Measurements from ENCODE around the gene KIF21A.

KIF21A gene

DNA sequence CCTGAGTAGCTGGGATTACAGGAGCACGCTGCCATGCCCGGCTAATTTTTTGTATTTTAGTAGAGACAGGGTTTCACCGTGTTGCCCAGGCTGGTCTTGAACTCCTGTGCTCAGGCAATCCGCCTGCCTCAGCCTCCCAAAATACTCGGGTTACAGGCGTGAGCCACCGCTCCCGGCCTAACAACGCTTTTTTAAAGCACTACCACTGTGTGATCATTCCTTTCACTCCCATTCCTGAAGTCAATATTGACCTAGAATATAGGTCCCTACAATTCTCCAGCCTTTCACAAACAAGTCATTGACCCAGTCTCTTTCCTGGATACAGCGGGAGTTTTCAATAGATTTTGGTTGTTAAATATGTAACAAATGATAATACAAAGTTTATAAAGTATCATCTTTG is 62.8 kb downstream of the KIF21A start:
- in situ Hi-C loops (cut with HindIII; ENCODE audit: low sequenced_read_pairs), result no loop called here
- H3K4me3 ChIP-seq (ENCODE audit: low read depth, low read length), result no peak overlapping the region
- TF ChIP-seq, protein P1, sequence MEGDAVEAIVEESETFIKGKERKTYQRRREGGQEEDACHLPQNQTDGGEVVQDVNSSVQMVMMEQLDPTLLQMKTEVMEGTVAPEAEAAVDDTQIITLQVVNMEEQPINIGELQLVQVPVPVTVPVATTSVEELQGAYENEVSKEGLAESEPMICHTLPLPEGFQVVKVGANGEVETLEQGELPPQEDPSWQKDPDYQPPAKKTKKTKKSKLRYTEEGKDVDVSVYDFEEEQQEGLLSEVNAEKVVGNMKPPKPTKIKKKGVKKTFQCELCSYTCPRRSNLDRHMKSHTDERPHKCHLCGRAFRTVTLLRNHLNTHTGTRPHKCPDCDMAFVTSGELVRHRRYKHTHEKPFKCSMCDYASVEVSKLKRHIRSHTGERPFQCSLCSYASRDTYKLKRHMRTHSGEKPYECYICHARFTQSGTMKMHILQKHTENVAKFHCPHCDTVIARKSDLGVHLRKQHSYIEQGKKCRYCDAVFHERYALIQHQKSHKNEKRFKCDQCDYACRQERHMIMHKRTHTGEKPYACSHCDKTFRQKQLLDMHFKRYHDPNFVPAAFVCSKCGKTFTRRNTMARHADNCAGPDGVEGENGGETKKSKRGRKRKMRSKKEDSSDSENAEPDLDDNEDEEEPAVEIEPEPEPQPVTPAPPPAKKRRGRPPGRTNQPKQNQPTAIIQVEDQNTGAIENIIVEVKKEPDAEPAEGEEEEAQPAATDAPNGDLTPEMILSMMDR (IDR thresholded peaks at IDR 0.05; ENCODE audit: low read depth, low read length, missing control alignments), result no peak
- DNase-seq (ENCODE audit: low read depth), result no peak

DNA sequence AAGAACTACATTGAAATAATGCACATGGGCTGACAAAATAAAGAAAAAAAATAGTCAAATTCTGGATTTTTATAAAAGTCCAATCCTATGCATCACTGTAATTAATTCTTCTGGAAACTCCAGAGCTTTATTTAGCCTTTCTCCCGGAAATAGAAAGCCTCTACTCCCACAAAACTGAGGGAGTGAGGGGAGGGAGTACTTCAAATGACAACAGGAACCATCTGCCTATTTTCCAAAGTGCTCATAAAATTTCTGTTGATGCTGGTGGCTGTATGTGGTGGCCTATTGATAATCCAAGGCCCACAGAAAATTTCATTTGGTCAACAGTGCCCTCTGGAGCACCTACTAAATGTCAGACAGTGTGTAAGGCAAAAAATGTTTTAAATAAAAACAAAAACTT is 64.6 kb downstream of the KIF21A start:
- H3K4me3 ChIP-seq (ENCODE audit: low read depth, low read length), result no peak overlapping the region
- TF ChIP-seq, protein P1 (IDR thresholded peaks at IDR 0.05; ENCODE audit: low read depth, low read length, missing control alignments), result no peak
- in situ Hi-C loops (cut with HindIII; ENCODE audit: low sequenced_read_pairs), result no loop called here
- no peak for DNase-seq (ENCODE audit: low read depth)

DNA sequence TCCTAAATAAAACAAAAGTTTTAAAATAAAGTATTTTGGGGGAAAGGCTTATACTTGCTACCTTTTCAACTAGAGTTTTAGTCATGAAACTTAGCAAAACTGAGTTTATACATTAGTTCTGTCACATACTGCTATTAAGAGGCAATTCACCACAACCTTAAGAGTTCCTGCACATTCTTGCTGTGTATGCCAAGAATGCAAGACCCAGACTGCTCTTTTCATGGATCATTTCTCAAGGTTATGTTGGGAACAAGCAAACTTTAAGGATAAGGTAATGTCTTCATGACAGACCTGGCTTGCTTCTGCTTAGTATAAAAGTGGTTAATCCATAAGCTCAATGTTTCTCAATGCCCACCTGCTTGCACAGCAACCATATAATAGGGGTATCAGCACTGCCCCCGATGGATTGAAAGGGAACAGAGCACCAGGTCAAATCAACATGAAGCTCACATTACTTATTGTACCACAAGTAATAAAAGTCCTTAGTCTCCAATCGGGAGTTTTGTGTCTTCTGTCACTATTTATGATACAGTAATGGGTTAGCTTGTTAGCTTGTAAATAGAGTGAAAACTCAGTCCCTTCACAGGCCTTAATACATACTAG is 67.6 kb downstream of the KIF21A start:
- TF ChIP-seq, protein P1 (IDR thresholded peaks at IDR 0.05; ENCODE audit: low read depth, low read length, missing control alignments), result no peak
- DNase-seq (ENCODE audit: low read depth), result peak; percentile 1
- H3K4me3 ChIP-seq (ENCODE audit: low read depth, low read length), result no peak overlapping the region
- in situ Hi-C loops (cut with HindIII; ENCODE audit: low sequenced_read_pairs), result no loop called here

DNA sequence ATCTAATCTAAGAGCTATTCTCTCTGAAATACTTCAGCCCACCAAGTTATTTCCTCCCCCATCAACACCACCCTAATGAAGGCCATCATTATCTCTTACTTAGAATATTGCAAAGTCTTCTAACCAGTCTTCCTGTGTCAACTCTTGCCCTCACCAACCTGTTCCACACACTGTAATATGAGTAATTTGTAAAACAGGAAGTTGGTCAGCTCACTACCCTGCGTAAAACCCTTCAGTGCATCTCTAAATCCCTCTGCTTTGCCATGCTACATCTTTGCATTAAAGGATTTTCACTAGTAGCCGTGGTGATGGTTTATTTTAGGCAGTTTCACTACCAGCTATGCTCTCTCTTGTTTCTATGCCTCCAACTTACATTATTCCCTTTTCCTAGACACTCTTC is 70.0 kb downstream of the KIF21A start:
- in situ Hi-C loops (cut with HindIII; ENCODE audit: low sequenced_read_pairs), result no loop called here

DNA sequence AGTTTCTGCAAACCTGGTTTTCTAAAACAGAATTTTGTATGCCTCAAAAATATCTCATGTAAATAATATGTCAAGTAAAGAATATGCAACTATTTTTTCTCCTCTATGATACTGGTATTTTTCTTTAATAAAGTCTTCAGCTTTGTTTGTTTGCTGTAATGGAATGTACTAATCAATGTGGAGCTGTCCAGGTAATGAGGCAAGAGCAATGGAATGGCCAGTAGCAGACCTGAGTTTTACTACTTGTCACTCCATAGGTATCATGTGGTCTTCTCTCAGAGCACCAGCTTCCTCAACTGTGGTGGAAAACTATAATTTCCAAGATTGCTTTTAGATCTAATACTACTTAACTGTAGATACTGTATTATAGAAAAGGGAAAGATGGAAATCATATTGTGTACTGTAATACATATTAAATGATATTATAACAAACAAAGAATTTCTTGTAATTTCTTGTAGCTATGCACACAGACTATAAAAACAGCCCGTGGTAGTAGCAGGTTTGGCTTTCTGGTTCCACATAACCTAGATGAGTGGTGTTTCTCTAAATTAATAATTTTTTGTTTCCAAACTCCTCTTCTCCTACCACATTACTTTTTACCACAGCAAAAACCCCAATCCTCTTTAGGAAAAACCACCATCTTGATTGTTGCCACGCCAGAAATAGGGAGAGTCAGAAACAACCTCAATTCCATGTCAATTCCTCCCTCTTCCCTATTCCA is 70.6 kb downstream of the KIF21A start:
- in situ Hi-C loops (cut with HindIII; ENCODE audit: low sequenced_read_pairs), result no loop called here

More for the DNA sequence above, 70.0 kb downstream of the KIF21A start:
- TF ChIP-seq, protein P1 (IDR thresholded peaks at IDR 0.05; ENCODE audit: low read depth, low read length, missing control alignments), result no peak
- H3K4me3 ChIP-seq (ENCODE audit: low read depth, low read length), result no peak overlapping the region
- no peak for DNase-seq (ENCODE audit: low read depth)

DNA sequence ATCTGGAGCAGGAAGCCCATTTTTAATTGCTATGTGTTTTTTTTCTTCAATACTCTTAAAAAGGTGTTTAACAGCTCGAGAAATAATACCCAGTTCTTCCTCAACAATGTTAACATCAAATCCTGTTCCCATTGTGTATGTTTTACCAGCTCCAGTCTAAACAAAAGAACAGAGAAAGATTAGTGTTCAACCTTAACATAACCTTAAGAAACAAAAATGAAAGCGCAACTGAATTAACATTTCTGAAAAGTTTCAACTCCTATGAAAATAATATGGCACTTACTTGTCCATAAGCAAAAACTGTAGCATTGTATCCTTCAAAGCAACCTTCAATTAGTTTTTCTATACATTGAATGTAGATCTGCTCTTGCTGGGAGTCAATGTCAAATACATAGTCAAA is 73.2 kb downstream of the KIF21A start:
- no peak overlapping the region for H3K4me3 ChIP-seq (ENCODE audit: low read depth, low read length)
- no peak for DNase-seq (ENCODE audit: low read depth)
- in situ Hi-C loops (cut with HindIII; ENCODE audit: low sequenced_read_pairs), result no loop called here
- TF ChIP-seq, protein P1 (IDR thresholded peaks at IDR 0.05; ENCODE audit: low read depth, low read length, missing control alignments), result no peak

More for the DNA sequence above, 70.6 kb downstream of the KIF21A start:
- H3K4me3 ChIP-seq (ENCODE audit: low read depth, low read length), result no peak overlapping the region
- DNase-seq (ENCODE audit: low read depth), result no peak
- TF ChIP-seq, protein P1 (IDR thresholded peaks at IDR 0.05; ENCODE audit: low read depth, low read length, missing control alignments), result no peak

All from astrocyte of the cerebellum (primary cell).